CD4-positive, alpha-beta T cell treated with Interleukin-21 for 1 hour (primary cell): ENCODE measurements around the gene FBXL15.
A peak's percentile ranks its signal among the peaks of the same experiment; 100 is the strongest.
"Not testable (repeated sequence)": the region's sequence is repeated elsewhere in the genome, so short reads cannot be mapped to it uniquely, and the experiment has no call there.

Experiments
- DNase-seq: peaks from one replicate; pipeline ENCODE4 v3.0.0-alpha.2; 2020

The FBXL15 gene

GRCh38 chr10:102432162-102432950 is 11.7 kb downstream of the FBXL15 start, which contains the start of gene CUEDC2:
Gene CUEDC2 (minus strand): TSS chr10:102432574. CDS start chr10:102425188, 7,386 bp downstream.
- peak; percentile 97 for DNase-seq

- no peak for DNase-seq
These were observed 13.0 kb downstream of the FBXL15 start for GRCh38 chr10:102433619-102434046.

- DNase-seq = no peak
These were observed 13.9 kb downstream of the FBXL15 start for GRCh38 chr10:102434394-102435132.

DNA sequence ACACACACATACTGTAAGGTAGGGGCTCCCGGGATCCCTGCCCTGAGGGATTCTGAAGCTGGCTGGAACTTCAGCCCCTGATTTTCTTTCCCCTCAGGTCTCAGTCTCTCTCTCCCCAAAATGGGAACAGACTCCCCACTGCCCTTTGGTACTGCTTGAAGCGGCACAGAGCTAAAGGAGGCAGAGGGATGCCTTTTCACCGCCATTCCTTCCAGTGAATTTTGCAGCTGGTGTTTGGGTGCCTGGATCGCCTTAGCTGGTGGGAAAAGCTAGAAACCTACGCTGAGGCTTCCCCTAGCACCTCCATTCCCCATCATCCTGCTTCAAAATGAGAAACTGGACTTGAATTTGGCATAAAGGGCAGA is 14.5 kb downstream of the FBXL15 start:
- DNase-seq = no peak

GRCh38 chr10:102435529-102436233 is 15.0 kb downstream of the FBXL15 start:
- DNase-seq = peak; percentile 49

DNA sequence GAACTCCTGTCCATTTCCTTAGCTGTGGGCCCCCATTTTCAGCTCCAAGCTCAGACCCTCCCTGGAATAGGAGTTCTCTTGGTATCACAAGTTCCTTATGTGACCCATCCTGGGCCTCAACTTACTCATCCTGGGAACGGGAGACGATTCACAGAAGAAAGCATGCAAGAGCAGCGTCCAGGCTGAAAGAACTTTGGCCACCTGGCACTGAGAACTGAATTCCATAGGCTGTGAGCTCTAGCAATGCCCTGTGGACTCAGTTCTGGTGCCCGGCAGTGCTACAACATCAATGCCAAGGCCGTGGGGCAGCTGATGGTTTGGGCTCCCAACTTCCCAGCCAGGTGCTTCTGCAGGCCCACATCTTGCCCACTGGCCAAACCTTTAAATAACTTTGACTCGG is 15.7 kb downstream of the FBXL15 start:
- DNase-seq = no peak

DNA sequence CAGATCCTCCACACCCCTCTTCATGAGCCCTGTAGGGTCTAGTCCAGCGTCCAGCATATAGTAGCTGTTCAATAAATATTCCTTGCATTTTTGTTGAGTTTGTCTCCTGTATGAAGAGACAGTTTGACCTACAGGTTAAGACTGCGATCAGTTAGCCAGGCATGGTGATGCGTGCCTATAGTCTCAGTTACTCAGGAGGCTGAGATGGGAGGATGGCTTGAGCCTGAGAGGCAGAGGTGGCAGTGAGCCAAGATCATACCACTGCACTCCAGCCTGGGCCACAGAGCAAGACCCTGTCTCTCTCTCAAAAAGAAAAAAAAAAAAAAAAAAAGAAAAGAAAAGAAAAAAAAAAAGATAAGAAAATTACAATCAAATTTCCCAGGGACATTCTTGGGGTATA is 16.9 kb downstream of the FBXL15 start:
- no peak for DNase-seq

DNA sequence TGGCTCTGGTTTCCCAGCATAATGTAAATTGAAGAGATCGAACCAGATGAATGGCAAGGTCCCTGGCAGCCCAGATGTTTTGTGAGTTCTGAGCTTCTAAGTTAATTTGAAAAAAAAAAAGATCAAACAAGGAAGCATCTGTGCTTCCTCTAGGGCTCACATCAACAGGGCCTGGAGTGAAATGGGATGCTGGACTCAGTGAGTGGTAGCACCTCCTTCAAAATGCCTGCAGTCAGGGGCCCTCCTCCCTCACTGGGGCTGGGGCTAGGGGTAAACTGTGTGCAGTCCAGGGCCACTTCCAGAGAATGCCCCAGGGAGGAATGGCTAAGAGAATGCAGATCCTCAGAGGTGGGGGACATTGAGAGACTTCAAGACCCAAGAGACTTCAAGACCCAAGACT is 17.7 kb downstream of the FBXL15 start:
- no peak for DNase-seq

GRCh38 chr10:102444851-102445250 is 24.2 kb downstream of the FBXL15 start:
- DNase-seq = no peak

DNA sequence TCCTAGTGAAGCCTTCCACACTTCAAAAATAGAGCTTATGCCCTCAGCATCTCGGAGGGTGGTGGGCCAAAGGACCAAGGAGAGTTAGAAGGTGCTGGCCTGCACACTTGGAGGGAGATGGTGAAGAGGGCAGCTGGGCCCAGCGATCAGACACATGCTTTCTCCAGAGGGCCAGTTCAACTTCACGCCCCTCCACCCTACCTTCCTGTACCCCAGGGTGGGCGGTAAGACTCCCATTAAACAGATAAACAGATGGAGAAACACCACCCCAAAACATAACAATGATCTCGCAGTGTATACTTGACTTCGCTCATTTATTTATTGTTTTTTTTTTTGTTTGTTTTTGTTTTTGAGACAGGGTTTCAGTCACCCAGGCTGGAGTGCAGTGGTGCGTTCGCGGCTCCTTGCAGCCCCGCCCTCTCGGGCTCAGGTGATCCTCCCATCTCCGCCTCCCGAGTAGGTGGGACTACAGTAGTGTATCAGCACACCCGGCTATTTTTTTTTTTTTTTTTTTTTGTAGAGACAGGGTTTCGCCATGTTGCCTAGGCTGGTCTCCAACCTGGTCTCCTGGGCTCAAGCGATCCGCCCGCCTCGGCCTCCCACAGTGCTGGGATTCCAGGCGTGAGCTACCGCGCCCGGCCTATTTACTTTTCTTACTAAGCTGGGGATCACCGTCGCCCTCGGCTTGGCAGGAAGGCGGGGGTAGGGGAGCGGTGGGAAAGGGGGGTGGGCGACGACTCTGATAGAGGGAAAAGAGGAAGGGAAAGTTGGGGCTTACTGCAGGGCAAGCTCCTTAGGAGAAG is 28.9 kb downstream of the FBXL15 start:
- DNase-seq = peak; percentile 92

DNA sequence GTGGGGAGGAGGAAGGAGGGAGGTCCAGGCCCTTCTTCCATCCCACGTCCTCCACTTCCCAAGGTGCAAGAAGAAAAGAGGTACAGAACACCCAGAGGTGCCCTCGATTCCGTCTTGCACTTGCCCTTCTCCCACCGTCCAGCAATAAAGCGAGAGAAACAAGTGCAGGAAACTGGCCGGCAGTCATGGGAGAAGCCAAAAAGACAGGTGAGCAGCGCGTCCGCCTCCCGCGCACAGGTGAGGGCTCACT is 29.4 kb downstream of the FBXL15 start:
- no peak for DNase-seq

DNA sequence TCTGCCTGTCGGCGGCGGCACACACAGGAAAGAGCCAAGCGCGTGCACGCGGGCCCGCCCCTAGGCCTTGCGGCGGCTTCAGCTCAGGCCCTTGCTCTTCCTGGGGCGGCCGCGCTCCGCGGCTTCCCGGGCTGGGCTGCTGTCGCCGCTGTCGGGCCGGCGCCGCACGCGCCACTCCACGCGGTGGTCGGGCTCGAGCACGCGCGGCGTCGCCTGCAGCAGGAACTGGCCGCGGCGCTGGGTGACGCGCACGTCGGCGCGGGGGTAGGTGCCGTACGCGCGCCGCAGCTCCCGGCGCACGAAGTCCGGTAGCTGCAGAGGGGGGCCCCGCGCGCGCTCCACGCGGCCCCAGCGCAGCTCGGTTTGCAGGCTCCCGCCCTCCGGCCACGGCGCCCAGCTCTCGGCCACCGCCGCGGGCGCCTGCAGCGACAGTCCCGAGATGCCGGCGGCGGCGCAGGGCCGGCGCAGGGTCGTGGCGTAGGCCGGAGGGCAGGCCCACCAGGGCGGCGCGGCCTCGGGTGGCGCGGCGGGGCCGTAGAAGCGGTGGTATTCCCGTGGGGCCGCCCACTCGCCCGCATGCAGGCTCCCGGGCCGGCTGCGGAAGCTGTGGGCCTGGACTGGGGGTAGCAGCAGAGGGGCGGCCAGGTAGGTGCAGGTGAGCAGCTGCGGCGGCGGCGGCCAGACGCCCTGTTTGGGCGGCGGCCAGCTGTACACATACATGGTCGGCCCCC is 29.9 kb downstream of the FBXL15 start:
- peak; percentile 93 for DNase-seq

- DNase-seq = no peak
These were observed 30.7 kb downstream of the FBXL15 start, which contains the start of gene C10orf95 for GRCh38 chr10:102451105-102451969. Gene C10orf95 (minus strand): TSS chr10:102451543. CDS start chr10:102451093, 450 bp downstream.

- DNase-seq = peak; percentile 34
These were observed 32.2 kb downstream of the FBXL15 start for GRCh38 chr10:102452672-102453340.

- no peak for DNase-seq
These were observed 32.9 kb downstream of the FBXL15 start for GRCh38 chr10:102453502-102453901.

DNA sequence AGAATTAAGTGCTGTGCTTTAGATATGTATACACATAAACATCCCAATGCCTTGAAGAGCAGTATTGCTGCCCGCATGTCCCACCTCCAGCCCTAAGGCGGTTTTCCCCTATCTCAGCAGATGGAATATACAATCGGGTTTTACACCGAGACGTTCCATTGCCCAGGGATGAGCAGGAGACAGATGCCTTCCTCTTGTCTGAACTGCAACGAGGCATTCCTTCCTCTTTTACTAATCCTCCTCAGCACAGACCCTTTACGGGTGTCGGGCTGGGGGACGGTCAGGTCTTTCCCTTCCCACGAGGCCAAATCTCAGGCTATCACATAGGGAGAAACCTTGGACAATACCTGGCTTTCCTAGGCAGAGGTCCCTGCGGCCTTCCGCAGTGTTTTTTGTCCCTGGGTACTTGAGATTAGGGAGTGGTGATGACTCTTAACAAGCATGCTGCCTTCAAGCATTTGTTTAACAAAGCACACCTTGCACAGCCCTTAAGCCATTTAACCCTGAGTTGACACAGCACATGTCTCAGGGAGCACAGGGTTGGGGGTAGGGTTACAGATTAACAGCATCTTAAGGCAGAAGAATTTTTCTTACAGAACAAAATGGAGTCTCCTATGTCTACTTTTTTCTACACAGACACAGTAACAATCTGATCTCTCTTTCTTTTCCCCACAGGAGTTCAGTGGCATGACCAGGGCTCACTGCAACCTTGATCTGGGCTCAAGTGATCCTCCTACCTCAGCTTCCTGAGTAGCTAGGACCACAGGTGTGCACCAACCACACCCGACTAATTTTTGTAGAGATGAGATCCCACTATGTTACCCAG is 34.2 kb downstream of the FBXL15 start:
- not testable (repeated sequence) for DNase-seq

- DNase-seq = no peak
These were observed 35.3 kb downstream of the FBXL15 start for GRCh38 chr10:102455893-102456471.

DNA sequence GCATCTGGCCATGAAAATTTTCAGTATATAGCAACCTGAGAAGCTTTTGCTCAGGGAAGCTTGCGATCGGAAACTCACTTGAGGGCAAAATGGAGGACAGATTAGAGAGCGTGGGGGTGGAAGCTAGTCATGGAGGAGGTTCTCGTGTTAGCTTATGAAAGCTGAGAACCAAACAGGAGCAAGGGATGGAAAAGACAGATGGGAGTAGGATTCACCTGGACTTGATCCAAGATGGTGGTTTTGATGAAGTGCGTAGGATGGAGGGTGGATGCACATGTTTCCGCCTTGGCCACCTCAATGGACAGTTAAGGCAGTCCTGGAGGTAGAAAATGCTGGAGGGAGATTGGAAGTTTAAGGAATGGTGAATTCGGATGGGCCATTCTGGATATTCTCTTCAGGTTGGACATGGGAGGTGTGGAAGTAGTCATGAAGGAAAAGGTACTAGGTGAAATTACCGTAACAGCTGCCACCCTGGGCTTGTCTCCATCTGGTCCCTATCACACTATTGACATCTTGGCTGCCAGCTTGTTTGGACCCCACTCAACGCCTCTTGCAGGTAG is 37.0 kb downstream of the FBXL15 start:
- DNase-seq = no peak

- no peak for DNase-seq
These were observed 38.0 kb downstream of the FBXL15 start for GRCh38 chr10:102458656-102459055.
